SW 1271 (cell line): ENCODE data around the gene DNAI2.
"Not testable (repeated sequence)": the region's sequence is repeated elsewhere in the genome, so short reads cannot be mapped to it uniquely, and the experiment has no call there.

Source experiments
- DNase-seq, 2 experiments: peaks; one replicate each; lab custom pipeline; 2025; lab: John Stamatoyannopoulos, UW

The DNAI2 gene

DNA sequence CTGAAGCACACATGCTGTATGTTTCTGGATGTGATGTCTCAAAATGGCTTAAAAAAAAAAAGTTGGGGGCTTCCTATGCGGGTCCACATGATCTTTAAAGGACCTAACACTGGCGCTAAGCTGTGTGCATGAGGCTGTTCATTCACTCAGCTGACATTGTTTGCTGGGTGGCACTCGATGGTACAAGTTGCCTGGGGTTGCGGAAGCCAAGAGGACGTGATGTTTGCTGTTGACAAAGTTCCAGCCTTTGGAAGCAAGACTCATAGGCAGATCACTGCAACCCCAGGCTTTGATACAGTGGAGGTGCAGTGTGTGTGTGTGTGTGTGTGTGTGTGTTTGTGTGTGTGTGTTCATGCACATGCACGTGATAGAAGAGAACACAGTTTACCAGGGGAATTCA is 29.5 kb upstream of the DNAI2 start:
- no peak for DNase-seq

DNA sequence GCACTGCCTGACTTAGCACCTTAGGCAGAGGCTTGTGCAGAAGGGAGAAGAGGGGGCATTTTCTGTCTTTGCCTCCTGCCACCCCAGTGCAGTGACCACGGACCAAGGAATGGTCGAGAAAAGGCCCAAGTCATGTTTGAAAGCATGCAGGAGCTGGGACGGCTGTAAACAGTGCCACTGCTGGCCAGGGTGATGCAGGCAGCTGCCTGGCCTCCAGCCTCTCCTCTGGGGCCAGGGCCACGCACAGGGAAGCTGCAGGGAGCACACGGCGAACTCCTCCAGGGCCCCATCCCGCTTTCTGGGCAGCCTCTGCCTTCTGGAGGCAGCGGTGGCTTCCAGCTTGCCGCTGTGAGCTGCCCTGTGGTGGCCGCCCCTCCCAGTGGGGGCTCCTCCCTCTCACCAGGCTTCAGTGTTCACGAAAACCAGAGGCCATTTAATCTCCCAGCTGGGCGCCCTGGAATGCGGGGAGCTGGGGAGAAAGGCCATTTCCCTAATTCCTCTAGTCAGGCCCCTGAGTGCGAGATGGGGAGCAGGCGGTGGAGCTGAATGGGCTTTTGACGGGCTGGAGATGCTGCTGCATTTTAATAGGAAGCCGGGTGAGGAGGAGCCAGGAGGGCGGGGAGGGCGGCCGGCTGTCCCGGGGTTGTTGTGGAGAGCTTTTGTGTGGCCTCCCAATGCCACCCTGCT is 28.7 kb upstream of the DNAI2 start:
- DNase-seq, result no peak

DNA sequence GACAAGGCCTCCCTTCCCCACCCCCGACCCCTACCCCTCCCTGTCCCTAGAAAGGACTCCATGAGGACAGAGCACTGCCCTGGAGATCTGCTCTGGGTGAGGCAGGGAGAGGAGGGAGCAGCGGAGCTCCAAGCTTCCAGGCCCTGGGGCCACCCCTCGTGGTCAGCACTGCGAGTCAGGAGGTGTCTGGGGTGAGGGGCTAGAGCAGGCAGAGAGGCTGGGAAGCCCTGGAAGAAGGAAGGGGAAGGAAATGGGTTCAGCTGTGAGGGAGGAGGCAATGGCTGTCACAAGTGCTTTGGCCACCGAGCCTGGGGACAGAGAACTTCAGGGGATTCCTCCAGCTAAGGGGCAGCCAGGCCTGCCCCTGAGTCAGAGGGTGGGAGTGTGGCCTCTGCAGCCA is 28.2 kb upstream of the DNAI2 start:
- DNase-seq, result no peak

DNA sequence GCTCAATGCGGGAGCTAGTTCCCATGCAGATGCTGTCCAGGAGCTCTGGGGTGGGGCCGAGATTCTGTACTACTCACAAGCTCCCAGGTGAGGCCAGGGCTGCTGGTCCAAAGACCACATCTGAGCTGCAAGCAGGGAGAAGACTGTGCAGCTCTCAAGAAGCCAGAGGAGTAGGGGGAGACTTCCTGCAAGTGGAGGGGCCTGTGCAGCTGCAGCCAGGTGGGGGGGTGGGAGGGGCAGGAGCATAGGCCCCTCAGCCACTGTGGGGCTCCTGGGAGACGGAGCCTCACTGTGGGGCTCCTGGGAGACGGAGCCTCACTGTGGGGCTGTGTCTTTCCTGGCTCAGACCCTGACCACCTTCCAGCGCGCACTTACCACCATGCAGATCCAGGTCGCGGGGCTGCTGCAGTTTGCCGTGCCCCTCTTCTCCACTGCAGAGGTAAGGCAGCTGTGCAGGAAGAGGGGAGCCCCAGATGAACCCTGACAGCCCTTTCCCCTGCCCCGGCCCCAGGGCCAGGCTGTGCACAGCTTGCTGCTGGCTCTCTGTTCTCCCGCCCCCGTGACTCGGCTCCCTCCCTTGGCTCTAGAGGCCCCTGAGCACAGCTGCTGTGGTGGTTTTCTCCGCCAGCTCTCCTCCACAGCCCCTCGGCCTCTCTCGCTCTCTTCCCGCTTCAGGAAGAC is 24.3 kb upstream of the DNAI2 start:
- DNase-seq, result no peak

DNA sequence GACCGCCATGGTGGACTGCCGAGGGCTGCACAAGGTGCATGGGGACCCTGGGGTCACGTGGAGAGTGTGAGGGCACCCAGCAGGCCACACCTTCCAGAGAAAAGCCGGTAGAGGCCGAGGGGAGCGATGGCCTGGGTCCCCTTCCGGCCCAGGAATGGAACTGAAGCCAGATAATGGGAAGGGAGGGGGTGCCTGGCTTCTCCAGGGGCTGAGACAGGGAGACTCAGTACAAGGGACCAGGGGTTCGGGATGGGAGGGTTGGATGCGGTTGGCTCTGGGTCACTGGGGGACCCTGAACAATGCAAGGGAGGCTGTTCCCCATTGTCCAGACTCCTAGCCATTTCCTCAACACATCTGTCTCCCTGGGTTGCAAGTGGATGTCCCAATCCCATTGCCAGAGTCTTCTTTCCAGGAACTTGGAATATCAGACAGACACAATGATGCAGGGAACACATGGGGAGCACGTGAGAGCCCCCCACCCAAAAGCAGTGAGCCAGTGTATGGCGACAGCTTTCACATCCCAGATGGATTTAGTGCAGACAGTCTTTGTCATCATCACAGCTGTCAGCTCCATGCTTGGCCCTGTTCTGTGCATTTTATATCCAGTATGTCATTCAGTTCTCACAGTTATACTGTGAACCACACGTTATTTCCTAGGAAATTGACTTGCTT is 23.6 kb upstream of the DNAI2 start:
- DNase-seq, result no peak

DNA sequence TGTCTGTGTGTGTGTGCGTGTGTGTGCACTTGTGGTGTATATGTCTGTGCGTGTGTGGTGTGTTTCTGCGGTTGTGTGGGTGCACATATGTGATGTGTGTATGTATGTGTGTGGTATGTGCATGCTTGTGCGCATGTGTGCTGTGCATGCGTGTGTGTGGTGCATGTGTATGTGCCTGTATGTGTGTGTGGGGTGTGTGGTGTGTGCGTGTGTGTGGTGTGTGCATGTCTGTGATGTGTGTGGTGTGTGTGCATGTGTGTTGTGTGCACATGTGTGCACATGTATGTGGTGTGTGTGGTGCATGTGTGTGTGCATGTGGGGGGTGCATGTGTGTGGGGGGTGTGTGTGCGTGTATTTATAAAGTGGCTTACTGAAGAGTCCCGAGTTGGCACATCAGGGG is 23.0 kb upstream of the DNAI2 start:
- no peak for DNase-seq

DNA sequence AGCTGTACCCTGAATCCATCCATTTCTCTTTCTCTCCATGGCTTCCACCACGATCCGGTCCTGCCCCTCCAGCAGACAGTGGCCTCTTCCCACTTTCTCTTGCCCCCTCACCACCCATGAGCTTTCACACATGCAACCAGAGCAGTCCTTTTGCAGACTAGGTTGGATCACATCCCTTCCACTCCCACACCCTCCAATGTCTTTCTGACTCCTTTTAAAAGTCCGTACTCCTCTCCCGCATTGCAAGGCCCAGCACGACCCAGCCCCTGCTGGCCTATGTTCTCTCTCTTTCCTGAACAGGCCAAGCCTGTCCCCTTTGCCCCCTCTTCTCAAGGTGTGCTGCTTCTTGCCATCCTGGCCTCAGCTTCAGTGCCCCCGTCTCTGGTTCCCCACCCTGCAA is 22.5 kb upstream of the DNAI2 start:
- DNase-seq, result no peak

DNA sequence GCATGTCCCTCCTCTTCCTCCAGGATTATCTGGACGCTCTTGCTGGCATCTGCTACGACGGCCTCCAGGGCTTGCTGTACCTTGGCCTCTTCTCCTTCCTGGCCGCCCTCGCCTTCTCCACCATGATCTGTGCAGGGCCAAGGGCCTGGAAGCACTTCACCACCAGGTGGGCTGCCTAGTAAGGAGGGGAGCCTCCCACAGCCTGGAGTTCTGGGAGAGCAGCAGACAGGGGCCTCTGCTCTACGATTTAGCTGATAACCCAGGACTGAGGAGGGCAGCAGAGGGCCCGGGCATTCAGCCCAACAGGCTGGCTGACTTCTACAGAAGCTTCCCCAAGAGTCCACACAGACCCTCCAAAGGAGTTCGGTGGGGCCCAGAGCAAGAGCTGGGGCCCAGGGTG is 21.8 kb upstream of the DNAI2 start:
- DNase-seq, result no peak

DNA sequence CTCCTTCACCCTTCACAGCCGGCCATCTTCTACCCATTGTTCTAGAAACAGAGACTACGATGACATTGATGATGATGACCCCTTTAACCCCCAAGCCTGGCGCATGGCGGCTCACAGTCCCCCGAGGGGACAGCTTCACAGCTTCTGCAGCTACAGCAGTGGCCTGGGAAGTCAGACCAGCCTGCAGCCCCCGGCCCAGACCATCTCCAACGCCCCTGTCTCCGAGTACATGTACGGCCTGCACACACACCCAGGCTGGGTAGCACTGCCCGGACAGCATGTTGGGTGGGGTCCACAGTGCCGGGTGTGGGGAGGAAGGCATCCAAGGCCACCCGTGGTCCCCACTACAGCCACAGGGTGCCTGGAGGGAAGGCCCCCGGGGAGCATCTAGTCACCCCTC is 21.0 kb upstream of the DNAI2 start:
- no peak for DNase-seq

DNA sequence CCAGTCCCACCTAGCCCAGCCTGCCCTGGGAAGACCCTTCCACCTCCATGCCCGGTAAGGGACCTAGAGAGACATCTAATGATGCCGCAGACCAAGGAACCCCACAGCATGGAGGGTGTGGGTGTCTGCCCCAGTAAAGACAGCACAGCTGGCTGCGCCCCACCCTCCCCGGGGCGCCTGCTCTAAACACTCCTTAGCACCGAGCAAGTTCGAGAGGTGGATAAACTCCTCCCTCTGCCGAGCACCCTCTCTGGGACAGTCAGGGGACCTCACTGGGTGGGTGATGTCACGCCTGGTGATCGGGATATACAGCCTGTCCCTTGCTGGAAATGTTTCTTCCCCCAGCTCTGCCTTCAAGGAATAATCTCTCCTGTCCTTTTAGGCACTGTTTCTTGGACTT is 16.7 kb upstream of the DNAI2 start:
- DNase-seq, result no peak

DNA sequence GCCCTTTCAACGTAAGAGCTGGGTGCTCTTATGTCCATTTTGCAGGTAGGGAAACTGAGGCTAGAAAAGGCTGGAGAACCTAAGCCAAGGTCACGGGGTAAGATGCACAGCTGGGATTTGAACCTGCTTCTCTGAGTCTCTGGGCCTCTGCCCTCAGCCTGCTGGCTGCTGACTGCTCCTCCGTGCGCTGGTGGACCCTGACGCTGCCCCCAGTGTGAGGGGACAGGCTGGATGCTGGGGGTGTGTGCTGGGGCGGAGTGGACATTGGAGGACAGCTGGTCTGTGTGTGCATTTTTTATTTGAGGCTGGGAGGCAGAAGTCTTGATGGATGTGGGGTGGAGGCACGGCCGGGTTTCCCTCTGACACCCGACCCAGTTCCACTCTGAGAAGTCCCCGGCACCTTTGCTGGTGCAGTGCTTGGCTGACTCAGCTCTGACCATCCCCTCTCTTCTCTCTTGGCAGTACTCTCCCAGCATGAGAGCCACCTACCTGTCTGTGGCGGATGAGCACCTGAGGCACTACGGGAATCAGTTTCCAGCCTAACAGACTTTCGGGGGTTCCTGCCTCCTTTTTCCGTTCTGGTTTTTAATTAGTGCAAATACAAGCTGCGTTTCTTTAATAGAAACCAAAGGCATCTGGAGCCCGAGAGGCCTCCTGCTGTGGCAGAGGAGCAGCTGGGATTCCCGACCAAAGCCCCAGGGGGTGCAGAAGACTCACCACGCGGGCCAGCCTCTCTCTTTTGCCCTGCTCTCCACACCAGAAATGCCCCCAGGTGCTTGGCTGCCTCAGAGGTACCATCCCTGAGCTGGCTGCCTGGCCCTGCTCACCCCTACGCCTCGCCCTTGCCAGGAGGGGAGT is 14.1 kb upstream of the DNAI2 start:
- DNase-seq, result no peak

DNA sequence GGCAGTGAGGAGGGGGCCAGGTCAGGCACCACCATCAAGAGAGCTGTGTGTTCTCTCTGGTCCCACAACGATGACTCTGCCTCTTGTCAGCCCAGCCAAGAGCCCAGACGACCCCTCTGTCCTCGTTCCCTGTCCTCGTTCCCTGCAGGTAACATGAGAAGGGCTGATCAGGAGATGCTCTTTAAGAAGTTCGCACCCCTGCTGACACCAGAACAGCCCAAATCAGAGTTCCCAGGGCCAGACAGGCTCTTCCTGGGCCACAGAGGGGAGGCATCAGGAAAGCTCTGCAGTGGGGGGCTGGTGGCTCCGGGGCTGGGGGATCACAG is 13.5 kb upstream of the DNAI2 start:
- no peak for DNase-seq

DNA sequence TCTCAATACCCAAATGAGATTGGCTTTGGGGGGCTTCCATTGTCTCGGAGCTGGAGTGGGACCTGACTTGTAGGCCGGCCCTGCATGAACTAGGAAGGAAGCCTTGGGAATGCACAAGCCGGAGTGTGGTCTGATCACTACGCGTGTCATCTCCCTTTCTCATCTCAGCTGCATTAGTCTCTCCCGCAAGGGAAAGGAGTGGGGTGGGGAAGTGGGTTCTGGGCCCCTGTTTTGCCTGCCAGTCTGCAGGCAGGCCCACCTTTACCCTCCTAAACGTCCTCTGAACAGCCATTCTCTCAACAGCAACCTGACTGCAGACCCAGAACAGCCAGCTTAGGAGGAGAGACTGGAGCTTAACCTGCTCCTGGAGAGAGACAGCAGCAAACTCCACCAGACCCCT is 11.4 kb upstream of the DNAI2 start:
- no peak for DNase-seq

DNA sequence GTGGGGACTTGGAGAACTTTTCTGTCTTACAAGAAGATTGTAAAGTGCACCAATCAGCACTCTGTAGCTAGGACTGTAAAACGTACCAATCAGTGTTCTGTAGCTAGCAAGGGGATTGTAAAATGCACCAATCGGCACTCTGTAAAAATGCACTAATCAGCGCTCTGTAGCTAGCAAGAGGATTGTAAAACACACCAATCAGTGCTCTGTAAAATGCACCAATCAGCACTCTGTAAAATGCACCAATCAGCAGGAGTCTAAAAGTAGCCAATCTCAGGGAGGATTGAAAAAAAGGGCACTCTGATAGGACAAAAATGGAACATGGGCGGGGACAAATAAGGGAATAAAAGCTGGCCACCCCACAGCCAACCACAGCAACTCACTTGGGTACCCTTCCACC is 7.0 kb upstream of the DNAI2 start:
- DNase-seq, result not testable (repeated sequence)

DNA sequence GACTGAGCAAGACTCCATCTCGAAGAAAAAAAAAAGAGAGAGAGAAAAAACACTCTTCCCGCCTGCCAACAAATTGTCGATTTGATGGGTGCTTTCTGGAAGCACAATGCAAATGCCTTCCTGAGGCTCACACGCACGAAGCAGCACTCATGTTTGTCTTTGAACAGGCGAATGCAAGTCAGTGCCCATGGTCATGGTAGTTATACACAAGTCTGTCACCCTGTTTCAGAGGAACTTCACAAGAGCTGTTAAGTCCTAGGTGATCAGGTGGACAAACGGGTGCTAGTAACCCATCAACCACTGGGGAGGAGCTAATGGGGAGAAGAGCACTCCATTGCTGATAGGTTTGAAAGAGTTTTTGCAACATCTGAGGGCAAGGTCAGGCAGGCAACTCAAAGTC is 6.5 kb upstream of the DNAI2 start:
- DNase-seq, result no peak

DNA sequence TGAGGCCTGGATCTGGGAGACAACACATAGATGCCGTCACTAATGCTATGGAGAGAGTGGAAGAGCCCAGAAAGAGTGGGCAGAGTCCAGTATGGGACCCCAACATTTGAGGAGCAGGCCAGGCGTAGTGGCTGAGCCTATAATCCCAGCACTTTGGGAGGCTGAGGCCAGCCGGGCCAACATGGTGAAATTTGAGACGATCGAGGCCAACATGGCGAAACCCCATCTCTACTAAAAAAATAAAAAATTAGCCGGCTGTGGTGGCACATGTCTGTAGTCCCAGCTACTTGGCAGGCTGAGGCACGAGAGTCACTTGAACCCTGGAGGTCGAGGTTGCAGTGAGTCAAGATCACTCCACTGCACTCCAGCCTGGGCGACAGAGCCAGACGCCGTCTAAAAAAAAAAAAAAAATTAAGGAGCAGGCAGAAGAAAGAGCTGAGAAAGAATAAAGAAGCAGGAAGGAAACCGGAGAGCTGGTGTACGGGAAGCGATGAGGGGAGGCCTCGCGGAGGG is 6.0 kb upstream of the DNAI2 start:
- no peak for DNase-seq

DNA sequence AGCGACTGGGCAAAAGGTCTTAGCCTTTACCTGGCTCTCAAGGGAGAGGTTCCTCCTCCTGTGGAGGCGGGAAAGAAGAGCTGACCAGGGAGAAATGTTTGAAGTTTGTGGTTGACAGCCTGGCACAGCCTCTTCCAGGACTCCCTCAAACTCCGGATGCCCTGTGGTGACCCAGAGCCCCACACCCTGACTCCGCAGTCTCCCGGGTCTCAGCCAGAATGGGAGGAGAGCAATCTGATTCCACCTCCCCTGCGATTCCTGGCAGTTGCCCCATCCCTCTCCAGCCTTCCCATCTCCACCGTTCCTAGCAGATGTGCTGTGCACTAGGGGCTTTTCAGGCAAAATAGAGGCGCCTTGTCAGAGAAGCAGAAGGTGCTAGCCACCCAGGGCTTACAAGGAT is 5.5 kb upstream of the DNAI2 start:
- no peak for DNase-seq

DNA sequence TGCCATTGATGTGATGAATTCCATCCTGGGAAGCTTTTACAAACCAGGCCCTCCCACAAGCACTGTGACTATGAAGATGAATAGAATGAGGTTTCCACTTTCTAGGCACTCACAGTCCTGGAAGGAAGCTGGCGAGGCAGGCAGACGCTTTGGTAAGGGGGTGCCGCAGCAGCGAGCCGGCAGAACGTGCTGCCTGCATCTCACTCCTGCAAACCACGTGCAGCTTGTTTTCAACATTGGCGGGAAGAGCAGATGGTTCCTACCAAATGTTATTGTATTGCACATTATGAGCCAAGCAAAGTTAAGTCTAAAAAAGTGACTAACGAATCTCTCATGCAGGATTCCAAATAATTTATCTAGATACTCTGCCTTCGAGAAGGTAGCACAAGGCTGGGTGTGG is 3.7 kb upstream of the DNAI2 start:
- DNase-seq, result no peak

DNA sequence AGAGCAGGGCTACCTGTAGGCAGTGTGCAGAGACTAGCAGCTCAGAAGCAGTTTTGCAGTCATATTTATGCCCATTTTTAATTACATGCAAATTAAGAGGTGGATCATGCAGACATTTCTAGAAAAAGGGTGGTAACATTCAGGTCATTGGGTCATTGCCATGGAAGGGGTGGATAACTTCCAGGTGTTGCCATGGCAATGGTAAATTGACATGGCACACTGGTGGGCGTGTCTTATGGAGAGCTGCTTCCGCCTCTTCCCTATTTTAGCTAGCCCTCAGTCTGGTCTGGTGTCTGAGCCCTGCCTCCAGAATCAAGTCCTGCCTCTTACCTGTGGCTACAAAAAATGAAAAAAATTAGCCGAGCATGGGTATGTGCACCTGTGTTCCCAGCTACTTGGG is 2.8 kb upstream of the DNAI2 start:
- no peak for DNase-seq

DNA sequence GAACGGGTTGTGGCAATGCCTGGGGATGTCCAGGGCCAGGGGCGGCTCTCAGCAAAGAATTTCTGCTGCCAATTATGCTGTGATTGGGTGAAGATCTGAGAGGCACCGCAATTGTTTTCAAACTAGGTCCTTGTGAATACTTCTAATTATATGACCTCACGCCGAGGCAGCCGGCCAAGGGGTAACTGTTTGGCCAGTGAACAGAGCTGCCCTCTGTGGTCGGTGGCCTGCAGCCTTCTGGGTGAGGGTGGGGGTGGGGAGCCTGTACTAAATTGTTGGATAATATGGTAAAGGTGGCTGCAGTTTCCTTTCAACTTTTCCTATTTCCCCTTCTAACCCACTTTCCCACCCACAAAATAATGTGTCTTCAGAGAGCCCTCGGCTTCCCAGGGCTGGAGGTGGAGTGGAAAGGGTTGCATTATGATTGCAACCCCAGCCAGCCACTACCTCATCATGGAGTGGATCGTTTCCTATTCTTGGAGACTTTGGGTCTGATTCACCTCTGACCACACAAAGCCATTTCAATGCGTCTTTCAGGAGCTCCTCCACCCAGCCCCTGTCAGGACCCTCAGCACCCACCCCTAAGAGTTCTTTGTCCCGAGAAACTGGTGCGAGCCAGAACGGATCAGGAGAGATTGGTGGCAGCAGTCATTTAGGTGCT is 2.0 kb upstream of the DNAI2 start:
- no peak for DNase-seq

DNA sequence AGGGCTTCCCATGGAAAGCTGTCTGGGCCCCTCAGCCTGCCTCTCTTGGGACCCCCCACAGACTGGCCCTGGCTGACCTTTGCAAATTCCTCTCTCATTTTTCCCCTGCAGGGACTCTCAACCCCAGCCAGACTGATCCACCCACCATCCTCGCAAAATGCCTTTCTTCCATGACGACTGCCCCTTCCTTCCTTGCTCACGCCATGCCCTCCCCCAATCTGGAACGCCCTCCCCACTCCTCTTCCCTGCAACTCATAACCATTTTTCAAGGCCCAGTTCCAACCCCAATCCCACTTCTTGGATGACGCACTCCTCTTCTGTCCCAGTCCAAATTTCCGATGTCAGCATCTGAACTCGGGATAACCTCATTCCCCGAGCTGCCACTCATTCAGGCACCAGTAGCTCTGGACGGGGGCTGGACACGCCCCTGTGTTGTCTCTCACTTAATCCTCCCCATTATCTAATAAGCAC is 1.3 kb upstream of the DNAI2 start:
- DNase-seq, result no peak
